ENCODE data around the gene CRIM1. TPM values are rescaled to one million over a fixed set of nuclear protein-coding genes. Genes with fewer than 3 reads are reported as not detected.
A peak's percentile ranks its signal among the peaks of the same experiment; 100 is the strongest.

Gene CRIM1
- total RNA-seq, 4 donors from 2014 or later, result 140 to 429 (median 201) TPM

DNA sequence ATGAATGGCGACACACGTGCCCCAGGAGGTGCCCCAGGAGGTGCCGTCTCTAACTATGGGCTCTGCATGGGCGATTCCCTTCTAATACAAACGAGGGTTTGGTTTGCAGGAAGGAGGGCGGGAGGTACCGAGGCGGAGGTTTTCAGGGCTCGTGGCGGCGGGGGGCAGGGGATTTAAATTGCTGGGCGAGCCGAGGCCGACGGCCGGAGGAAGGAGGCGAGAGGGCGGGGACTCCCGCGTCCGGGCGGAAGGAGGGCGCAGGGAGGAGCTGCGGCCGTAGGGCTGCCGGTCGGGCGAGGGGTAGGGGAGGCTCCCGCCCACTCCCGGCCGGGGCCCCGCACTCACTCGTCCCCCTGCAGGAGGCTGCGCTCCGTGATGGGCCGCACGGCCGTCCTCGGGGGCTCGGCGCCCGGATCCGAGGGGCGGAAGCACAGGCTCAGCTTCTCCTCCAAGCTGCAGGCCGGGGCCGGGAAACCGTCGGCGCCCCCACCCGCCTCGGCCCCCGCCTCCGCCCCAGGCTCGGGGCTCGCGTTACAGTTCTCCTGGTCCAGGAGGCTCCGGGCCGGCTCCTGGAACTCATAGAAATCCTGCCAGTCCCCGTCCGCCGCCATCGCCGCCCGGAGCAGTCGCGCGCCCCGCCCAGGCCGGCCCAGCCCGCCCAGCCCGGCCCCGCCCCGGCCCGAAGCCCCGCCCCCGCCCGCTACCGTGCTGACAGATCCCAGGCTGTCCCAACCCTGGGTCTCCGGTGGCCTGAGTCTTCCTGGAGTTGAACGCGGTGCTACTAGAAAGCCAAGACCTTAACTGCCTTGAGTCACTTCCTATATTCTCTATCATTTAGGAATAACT lies 242.2 kb downstream of the CRIM1 start, which contains the start of gene FEZ2:
TSS of gene FEZ2 (minus strand) at position 637 of the 846 bp plus-strand sequence. CDS start at position 611, 26 bp downstream.
- H3K4me1 ChIP-seq, result peaks cover 15 to 38% (median 31%) of the 10 kb centered on the region in 4 donors
- intact Hi-C loops (cut with DNase I), result no loop called here
- no peak for TF ChIP-seq POLR2A (IDR thresholded peaks at IDR 0.05; ENCODE audit: low read depth)
- TF ChIP-seq POLR2AphosphoS5 (IDR thresholded peaks at IDR 0.05), result peak; percentile 40 to 41
- TF ChIP-seq CTCF (IDR thresholded peaks at IDR 0.05), result no peak
- no peak for TF ChIP-seq EP300 (IDR thresholded peaks at IDR 0.05)
- peak within 1 kb of the TSS; percentile 87 to 100 (median 99) for H3K4me3 ChIP-seq
- no peak for DNase-seq (ENCODE audit: extremely low spot score)
- no peaks in the 10 kb centered on the region for H3K36me3 ChIP-seq
- H3K9me3 ChIP-seq, result no peaks in the 10 kb centered on the region
- WGBS, result 2% methylated on average over 12 of the region's 81 CpGs
- no peaks in the 10 kb centered on the region for H3K27me3 ChIP-seq
- H3K27ac ChIP-seq (replicated peaks in 1 of 4), result peak within 1 kb of the TSS; percentile 93 to 98 (median 97)

Other genes with a start within 250 kb of the CRIM1 start
- 10 to 100 TPM; 40.4 to 58.2 (median 45.2) TPM for gene FEZ2, start 242.4 kb downstream of the CRIM1 start, total RNA-seq